ENCODE results near the gene HYAL3.

GRCh38 chr3:50323614-50324199, 24.5 kb upstream of the HYAL3 start:
- TF ChIP-seq ZNF274 (IDR thresholded peaks at IDR 0.05; ENCODE audit: low read depth, low read length) = no peak
- TF ChIP-seq YY1 (IDR thresholded peaks at IDR 0.05; ENCODE audit: insufficient read depth, insufficient read length) = no peak
- no peak for TF ChIP-seq SUZ12 (IDR thresholded peaks at IDR 0.05; ENCODE audit: extremely low read depth, insufficient read depth, insufficient read length)
